ENCODE data around the gene TLE2. TPM values are rescaled to one million over a fixed set of nuclear protein-coding genes. Genes with fewer than 3 reads are reported as not detected.
"Not testable (repeated sequence)": the region's sequence is repeated elsewhere in the genome, so short reads cannot be mapped to it uniquely, and the experiment has no call there.

The TLE2 gene
- total RNA-seq, 4 donors from 2014 or later = 87.5 to 184 (median 122) TPM

- DNase-seq (ENCODE audit: low spot score in 2 of 2) = no peak
- H3K4me3 ChIP-seq = peak overlapping the region in 3 of 4 donors; percentile 3 to 34 (median 7)
- WGBS, 2 donors = 17 to 20% methylated on average over 16 to 32 of the region's 40 CpGs
Observed at GRCh38 chr19:3041761-3042620, 12.9 kb upstream of the TLE2 start.

GRCh38 chr19:3041327-3041726, 12.2 kb upstream of the TLE2 start:
- TF ChIP-seq POLR2A (IDR thresholded peaks at IDR 0.05) (no peak), EP300 (IDR thresholded peaks at IDR 0.05) (no peak), CTCF (IDR thresholded peaks at IDR 0.05) (no peak)
- no peak overlapping the region for H3K4me3 ChIP-seq
- no peak for DNase-seq (ENCODE audit: low spot score in 2 of 2)
- 76 to 78% methylated on average over 12 of the region's 12 CpGs for WGBS, 2 donors
- no peaks in the 10 kb centered on the region for H3K9me3 ChIP-seq
- H3K4me1 ChIP-seq = peaks cover 0 to 27% (median 9%) of the 10 kb centered on the region in 4 donors
- H3K27me3 ChIP-seq = no peaks in the 10 kb centered on the region
- peak overlapping the region in 3 of 4 donors; percentile 41 to 73 (median 70) for H3K27ac ChIP-seq
- H3K36me3 ChIP-seq = no peaks in the 10 kb centered on the region

More at GRCh38 chr19:3041761-3042620, 12.9 kb upstream of the TLE2 start:
- peaks cover 0 to 27% (median 6%) of the 10 kb centered on the region in 4 donors for H3K4me1 ChIP-seq
- no peaks in the 10 kb centered on the region for H3K9me3 ChIP-seq
- no peaks in the 10 kb centered on the region for H3K27me3 ChIP-seq
- TF ChIP-seq EP300 (IDR thresholded peaks at IDR 0.05) (no peak), POLR2A (IDR thresholded peaks at IDR 0.05) (no peak), CTCF (IDR thresholded peaks at IDR 0.05) (no peak)
- no peaks in the 10 kb centered on the region for H3K36me3 ChIP-seq
- peak overlapping the region in 3 of 4 donors; percentile 41 to 73 (median 70) for H3K27ac ChIP-seq

DNA sequence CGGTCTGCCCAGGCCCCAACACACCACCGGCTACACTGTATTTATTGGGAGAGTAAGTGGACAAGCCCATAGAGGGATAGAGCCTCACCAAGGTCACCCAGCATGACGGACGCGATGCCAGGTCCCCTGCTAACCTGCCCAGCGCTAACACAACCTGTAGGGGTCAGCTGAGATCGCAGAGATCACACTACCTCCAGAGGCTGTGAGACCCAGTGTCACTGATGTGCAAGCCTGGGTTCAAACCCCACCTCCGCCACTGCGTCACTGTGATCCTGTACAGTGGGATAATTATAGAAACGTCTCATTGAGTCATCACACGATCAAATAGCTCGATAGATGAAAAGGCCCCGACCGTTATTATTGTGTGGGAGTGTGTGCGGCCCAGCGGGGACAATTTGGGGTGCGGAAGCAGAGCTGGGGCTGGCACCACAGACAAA, 10.6 kb upstream of the TLE2 start:
- no peaks in the 10 kb centered on the region for H3K36me3 ChIP-seq
- H3K4me1 ChIP-seq = peaks cover 0 to 36% (median 15%) of the 10 kb centered on the region in 4 donors
- WGBS, 2 donors = 50 to 58% methylated on average over 13 to 17 of the region's 17 CpGs
- no peaks in the 10 kb centered on the region for H3K27me3 ChIP-seq
- H3K4me3 ChIP-seq = no peak overlapping the region
- no peak for TF ChIP-seq POLR2A (IDR thresholded peaks at IDR 0.05)
- no peak for TF ChIP-seq CTCF (IDR thresholded peaks at IDR 0.05)
- no peak for TF ChIP-seq EP300 (IDR thresholded peaks at IDR 0.05)
- DNase-seq (ENCODE audit: low spot score in 2 of 2) = no peak
- H3K9me3 ChIP-seq = no peaks in the 10 kb centered on the region
- H3K27ac ChIP-seq = peak overlapping the region in 2 of 4 donors; percentile 36 to 41

- no peaks in the 10 kb centered on the region for H3K9me3 ChIP-seq
- 85% methylated on average over 5 of the region's 5 CpGs for WGBS, 2 donors
- no peaks in the 10 kb centered on the region for H3K27me3 ChIP-seq
- H3K27ac ChIP-seq = peak overlapping the region in 2 of 4 donors; percentile 36 to 41
- DNase-seq (ENCODE audit: low spot score in 2 of 2) = no peak
- peaks cover 0 to 41% (median 19%) of the 10 kb centered on the region in 4 donors for H3K4me1 ChIP-seq
- TF ChIP-seq POLR2A (IDR thresholded peaks at IDR 0.05) (no peak), CTCF (IDR thresholded peaks at IDR 0.05) (no peak), EP300 (IDR thresholded peaks at IDR 0.05) (no peak)
- H3K36me3 ChIP-seq = no peaks in the 10 kb centered on the region
- no peak overlapping the region for H3K4me3 ChIP-seq
Observed at GRCh38 chr19:3039125-3039524, 10.0 kb upstream of the TLE2 start.

DNA sequence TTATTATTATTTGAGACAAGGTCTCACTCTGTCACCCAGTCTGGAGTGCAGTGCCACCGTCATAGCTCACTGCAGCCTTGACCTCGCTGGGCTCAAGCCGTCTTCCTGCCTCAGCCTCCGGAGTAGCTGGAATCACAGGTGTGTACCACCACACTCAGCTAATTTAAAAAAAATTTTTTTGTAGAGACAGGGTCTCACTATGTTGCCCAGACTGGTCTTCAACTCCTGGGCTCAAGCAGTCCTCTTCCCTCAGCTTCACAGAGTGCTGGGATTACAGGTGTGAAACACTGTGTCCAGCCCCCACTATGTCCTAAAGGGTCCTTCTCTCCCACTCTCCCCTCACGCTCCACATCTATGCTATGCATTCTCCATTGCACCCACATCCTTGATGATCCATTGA, 9.1 kb upstream of the TLE2 start:
- TF ChIP-seq EP300 (IDR thresholded peaks at IDR 0.05) (no peak), CTCF (IDR thresholded peaks at IDR 0.05) (no peak), POLR2A (IDR thresholded peaks at IDR 0.05) (no peak)
- no peaks in the 10 kb centered on the region for H3K27me3 ChIP-seq
- 78 to 79% methylated on average over 5 of the region's 5 CpGs for WGBS, 2 donors

GRCh38 chr19:3036977-3037544, 8.0 kb upstream of the TLE2 start:
- not testable (repeated sequence) for H3K9me3 ChIP-seq; H3K27me3 ChIP-seq; H3K36me3 ChIP-seq; DNase-seq (ENCODE audit: low spot score in 2 of 2)
- WGBS, 2 donors = 63 to 68% methylated on average over 14 of the region's 14 CpGs
- Histone ChIP-seq H3K4me3 (peak overlapping the region in 1 of 4 donors; percentile 59), H3K4me1 (peaks cover 0 to 39% (median 15%) of the 10 kb centered on the region in 4 donors), H3K27ac (peak overlapping the region; percentile 89 to 98 (median 94))

More for the DNA sequence above, 9.1 kb upstream of the TLE2 start:
- Histone ChIP-seq H3K9me3 (no peaks in the 10 kb centered on the region), H3K36me3 (no peaks in the 10 kb centered on the region), H3K4me3 (no peak overlapping the region), H3K4me1 (peaks cover 0 to 50% (median 19%) of the 10 kb centered on the region in 4 donors), H3K27ac (no peak overlapping the region)
- DNase-seq (ENCODE audit: low spot score in 2 of 2) = no peak
